ENCODE measurements around the gene ARL5B. TPM values are rescaled to one million over a fixed set of nuclear protein-coding genes. Genes with fewer than 3 reads are reported as not detected.

The ARL5B gene
- total and polyA plus RNA-seq, 2 of the 8 experiments (the other 6 are each of a cell fraction or from before 2014, with no cell fraction given) = 8.4 to 52.1 TPM

- TF ChIP-seq CHD7 (IDR thresholded peaks at IDR 0.05; ENCODE audit: insufficient replicate concordance, low read length) (no peak), SUZ12 (IDR thresholded peaks at IDR 0.05; ENCODE audit: low read length) (no peak), BACH1 (IDR thresholded peaks at IDR 0.05; ENCODE audit: low read length) (no peak)
Measured at GRCh38 chr10:18718991-18719390, 59.8 kb downstream of the ARL5B start (continued).

Data from H1 (cell line).